Thyroid gland (tissue), 4 donors: Measurements from ENCODE around the gene ASIC3.
A peak's percentile ranks its signal among the peaks of the same experiment; 100 is the strongest.

ENCODE experiments used
- CTCF ChIP-seq, 6 experiments: fragments of 200-600 bp in 3 of 6; fragments of 450-650 bp in 3 of 6; sonication (generic) in 3 of 6; IDR thresholded peaks; one replicate each; pipeline ENCODE4 v1.5.1; 2016 to 2019; ENCODE audit warnings: antibody characterized with exemption in 6 of 6, mild to moderate bottlenecking in 2 of 6, inconsistent platforms in 1 of 6, moderate library complexity in 1 of 6
- POLR2A ChIP-seq, 2 donors: fragments of 450-650 bp; IDR thresholded peaks; one replicate each; pipeline ENCODE4 v1.6.1; 2017; ENCODE audit warnings: antibody characterized with exemption in 2 of 2, mild to moderate bottlenecking in 2 of 2, moderate library complexity in 1 of 2

GRCh38 chr7:151080522-151081169 is 32.3 kb downstream of the ASIC3 start, which contains the start of gene FASTK:
- no peak for TF ChIP-seq CTCF (IDR thresholded peaks at IDR 0.05)
- peak in 1 of 2 donors; percentile 81 for TF ChIP-seq POLR2A (IDR thresholded peaks at IDR 0.05)
